HG02870 (cell line): ENCODE measurements around the gene EPOP.

Experiments used
- ATAC-seq: cut with Tn5 transposase; IDR thresholded peaks from one replicate; pipeline ENCODE4 v1.9.1; 2021; ENCODE audit warnings: mild to moderate bottlenecking, moderate library complexity; ENCODE audit not compliant: unreplicated experiment

Gene EPOP

GRCh38 chr17:38674749-38675615 lies at the start of gene EPOP:
Gene EPOP, minus strand, starts transcription at chr17:38674957. Its CDS starts 462 bp downstream, at chr17:38674495.
- ATAC-seq, result no peak

- no peak for ATAC-seq
Observed at GRCh38 chr17:38721802-38722201, 47.0 kb upstream of the EPOP start.

- ATAC-seq, result no peak
Observed at GRCh38 chr17:38720941-38721340, 46.2 kb upstream of the EPOP start.

- no peak for ATAC-seq
Observed at GRCh38 chr17:38719943-38720641, 45.3 kb upstream of the EPOP start.

GRCh38 chr17:38719289-38719942 lies 44.7 kb upstream of the EPOP start:
- ATAC-seq, result no peak

- no peak for ATAC-seq
Observed at GRCh38 chr17:38717139-38717745, 42.5 kb upstream of the EPOP start.

- ATAC-seq, result no peak
Observed at GRCh38 chr17:38716368-38717005, 41.7 kb upstream of the EPOP start.

GRCh38 chr17:38715216-38715943 lies 40.6 kb upstream of the EPOP start:
- no peak for ATAC-seq

- ATAC-seq, result no peak
Observed at GRCh38 chr17:38713456-38714075, 38.8 kb upstream of the EPOP start.

GRCh38 chr17:38712593-38712992 lies 37.8 kb upstream of the EPOP start:
- no peak for ATAC-seq

- no peak for ATAC-seq
Observed at GRCh38 chr17:38711792-38712571, 37.2 kb upstream of the EPOP start.

GRCh38 chr17:38710985-38711384 lies 36.2 kb upstream of the EPOP start:
- ATAC-seq, result no peak

- ATAC-seq, result no peak
Observed at GRCh38 chr17:38710604-38710962, 35.8 kb upstream of the EPOP start.

- ATAC-seq, result no peak
Observed at GRCh38 chr17:38709864-38710603, 35.3 kb upstream of the EPOP start.

- no peak for ATAC-seq
Observed at GRCh38 chr17:38709104-38709820, 34.5 kb upstream of the EPOP start.

- no peak for ATAC-seq
Observed at GRCh38 chr17:38707678-38708351, 33.1 kb upstream of the EPOP start.
